ENCODE data around the gene ZNF837.

DNA sequence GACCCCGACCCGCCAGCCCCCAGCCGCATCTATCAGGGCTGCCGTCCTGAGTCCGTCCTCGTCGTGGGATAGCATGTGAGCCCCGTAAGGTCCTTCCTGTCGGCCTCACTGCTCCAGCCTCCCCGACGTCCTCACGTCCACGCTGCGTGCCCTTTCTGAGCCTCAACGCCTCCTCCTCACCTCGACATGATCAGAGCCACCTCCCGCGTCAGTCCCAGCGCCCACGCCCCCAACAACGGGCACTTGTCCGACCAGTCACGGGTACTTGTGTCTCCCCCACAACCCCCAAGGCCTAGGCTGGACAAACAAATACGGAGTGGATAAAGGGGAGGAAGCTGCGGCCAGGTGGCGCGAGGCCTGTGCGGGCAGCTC, 18.9 kb downstream of the ZNF837 start:
- TF ChIP-seq, protein P1, sequence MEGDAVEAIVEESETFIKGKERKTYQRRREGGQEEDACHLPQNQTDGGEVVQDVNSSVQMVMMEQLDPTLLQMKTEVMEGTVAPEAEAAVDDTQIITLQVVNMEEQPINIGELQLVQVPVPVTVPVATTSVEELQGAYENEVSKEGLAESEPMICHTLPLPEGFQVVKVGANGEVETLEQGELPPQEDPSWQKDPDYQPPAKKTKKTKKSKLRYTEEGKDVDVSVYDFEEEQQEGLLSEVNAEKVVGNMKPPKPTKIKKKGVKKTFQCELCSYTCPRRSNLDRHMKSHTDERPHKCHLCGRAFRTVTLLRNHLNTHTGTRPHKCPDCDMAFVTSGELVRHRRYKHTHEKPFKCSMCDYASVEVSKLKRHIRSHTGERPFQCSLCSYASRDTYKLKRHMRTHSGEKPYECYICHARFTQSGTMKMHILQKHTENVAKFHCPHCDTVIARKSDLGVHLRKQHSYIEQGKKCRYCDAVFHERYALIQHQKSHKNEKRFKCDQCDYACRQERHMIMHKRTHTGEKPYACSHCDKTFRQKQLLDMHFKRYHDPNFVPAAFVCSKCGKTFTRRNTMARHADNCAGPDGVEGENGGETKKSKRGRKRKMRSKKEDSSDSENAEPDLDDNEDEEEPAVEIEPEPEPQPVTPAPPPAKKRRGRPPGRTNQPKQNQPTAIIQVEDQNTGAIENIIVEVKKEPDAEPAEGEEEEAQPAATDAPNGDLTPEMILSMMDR (optimal IDR thresholded peaks at IDR 0.05 in 1 of 3, IDR thresholded peaks at IDR 0.05 in 1 of 3, conservative IDR thresholded peaks at IDR 0.05 in 1 of 3; ENCODE audit: extremely low read depth in 1 of 3, insufficient read depth in 2 of 3, low read length in 3 of 3): no peak
- no peak for TF ChIP-seq EZH2 (IDR thresholded peaks at IDR 0.05; ENCODE audit: low read length)
